ENCODE results near the gene MRO. TPM values are rescaled to one million over a fixed set of nuclear protein-coding genes. Genes with fewer than 3 reads are reported as not detected.

The MRO gene
- under 1 TPM in 3 of 4 donors, not detected in 1; 0.24 to 0.28 (median 0.26) TPM for total RNA-seq

DNA sequence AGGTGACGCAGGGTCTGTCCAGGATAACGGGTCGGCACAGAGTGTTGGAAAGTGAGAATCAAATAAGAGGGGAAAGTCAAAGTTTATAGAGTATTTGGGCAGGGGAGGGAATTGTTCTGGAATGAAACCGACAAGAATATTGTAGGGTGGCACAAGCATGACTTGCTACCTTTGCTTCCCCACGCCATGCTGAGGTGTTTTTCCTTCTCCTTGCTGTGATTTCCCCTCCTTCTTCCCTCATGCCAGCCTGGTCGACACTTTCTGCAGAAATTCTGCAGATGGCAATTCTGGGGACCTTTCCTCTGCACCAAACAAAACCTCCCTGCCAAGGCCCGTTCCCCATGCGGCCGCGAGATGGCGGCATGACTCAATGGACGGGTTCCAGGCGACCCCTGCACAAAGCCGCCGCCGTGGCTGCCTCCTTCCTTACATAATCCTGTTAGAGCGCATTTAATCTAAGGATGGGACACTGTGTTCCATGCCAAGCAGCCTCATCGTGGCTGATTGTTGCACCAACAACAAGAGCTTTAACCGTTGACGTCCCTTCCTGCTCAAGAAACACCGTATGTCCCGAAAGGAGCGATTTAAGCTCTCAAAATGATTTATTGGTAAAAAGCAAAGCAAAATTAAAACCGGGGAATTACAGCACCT is at the start of gene MRO:
Gene MRO, minus strand, starts transcription at position 289 of the 651 bp plus-strand sequence. CDS start 10,616 bp downstream, outside the sequence.
- H3K4me3 ChIP-seq = peak within 1 kb of the TSS; percentile 22 to 37
- peaks cover 0 to 2% of the 10 kb centered on the region in 2 donors for H3K27me3 ChIP-seq
- H3K9me3 ChIP-seq = no peaks in the 10 kb centered on the region
- H3K4me1 ChIP-seq = peaks cover 0 to 4% of the 10 kb centered on the region in 2 donors
- TF ChIP-seq POLR2A (IDR thresholded peaks at IDR 0.05) = no peak
- TF ChIP-seq, protein P1, sequence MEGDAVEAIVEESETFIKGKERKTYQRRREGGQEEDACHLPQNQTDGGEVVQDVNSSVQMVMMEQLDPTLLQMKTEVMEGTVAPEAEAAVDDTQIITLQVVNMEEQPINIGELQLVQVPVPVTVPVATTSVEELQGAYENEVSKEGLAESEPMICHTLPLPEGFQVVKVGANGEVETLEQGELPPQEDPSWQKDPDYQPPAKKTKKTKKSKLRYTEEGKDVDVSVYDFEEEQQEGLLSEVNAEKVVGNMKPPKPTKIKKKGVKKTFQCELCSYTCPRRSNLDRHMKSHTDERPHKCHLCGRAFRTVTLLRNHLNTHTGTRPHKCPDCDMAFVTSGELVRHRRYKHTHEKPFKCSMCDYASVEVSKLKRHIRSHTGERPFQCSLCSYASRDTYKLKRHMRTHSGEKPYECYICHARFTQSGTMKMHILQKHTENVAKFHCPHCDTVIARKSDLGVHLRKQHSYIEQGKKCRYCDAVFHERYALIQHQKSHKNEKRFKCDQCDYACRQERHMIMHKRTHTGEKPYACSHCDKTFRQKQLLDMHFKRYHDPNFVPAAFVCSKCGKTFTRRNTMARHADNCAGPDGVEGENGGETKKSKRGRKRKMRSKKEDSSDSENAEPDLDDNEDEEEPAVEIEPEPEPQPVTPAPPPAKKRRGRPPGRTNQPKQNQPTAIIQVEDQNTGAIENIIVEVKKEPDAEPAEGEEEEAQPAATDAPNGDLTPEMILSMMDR (IDR thresholded peaks at IDR 0.05) = peak; percentile 81 to 88 (median 86)
- H3K27ac ChIP-seq = peak within 1 kb of the TSS in 1 of 2 donors; percentile 29
- peak; percentile 79 to 81 for DNase-seq
- H3K36me3 ChIP-seq = no peaks in the 10 kb centered on the region
- intact Hi-C loops (cut with DNase I; ENCODE audit: low total_unique reads) = no loop called here

DNA sequence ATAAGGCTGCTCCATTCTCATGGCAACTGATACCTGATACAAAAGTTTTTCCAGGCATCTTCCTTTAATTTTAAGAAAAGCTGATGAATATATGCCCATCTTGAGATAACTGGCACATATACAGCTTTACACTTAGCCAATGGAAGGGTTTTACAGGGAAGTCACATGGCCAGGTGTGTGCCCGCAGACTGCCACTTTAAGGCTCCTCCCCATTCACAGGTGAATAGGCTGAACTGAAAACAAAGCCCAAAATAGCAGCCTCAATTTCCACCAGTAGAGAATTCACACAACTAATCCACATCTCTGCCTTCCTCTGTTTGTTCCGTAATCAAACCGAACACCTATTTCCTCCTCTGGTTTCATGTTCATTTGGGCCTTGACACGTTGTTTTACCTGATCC is 49.3 kb upstream of the MRO start:
- intact Hi-C loops (cut with DNase I; ENCODE audit: low total_unique reads) = no loop called here
- no peak for TF ChIP-seq POLR2A (IDR thresholded peaks at IDR 0.05)
- TF ChIP-seq, protein P1 (IDR thresholded peaks at IDR 0.05) = no peak
- no peaks in the 10 kb centered on the region for H3K4me1 ChIP-seq
- no peak for DNase-seq
- no peak overlapping the region for H3K4me3 ChIP-seq
- H3K27ac ChIP-seq = no peak overlapping the region
- H3K27me3 ChIP-seq = no peaks in the 10 kb centered on the region
- no peaks in the 10 kb centered on the region for H3K9me3 ChIP-seq
- no peaks in the 10 kb centered on the region for H3K36me3 ChIP-seq

DNA sequence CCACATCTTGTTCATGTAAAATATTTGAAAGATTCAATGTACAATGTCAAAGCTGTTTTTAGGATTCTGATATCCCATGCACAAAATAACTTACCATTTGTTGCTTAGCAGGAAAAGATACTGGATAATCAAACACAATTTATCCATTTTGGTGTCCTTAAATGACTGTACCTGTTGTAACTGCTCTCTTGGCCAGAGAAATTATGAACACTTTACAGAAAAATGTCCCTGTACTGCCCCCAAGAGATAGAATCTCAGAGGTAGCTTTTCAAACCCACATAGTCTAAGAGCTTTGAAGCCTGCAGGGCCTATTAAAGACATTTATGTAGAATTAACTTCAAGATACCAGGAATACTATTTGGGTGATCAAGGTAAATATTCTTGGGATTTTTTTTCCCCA is 46.9 kb upstream of the MRO start:
- Histone ChIP-seq H3K9me3 (no peaks in the 10 kb centered on the region), H3K27ac (no peak overlapping the region), H3K36me3 (no peaks in the 10 kb centered on the region), H3K27me3 (no peaks in the 10 kb centered on the region), H3K4me3 (no peak overlapping the region), H3K4me1 (no peaks in the 10 kb centered on the region)
- no peak for TF ChIP-seq POLR2A (IDR thresholded peaks at IDR 0.05)
- TF ChIP-seq, protein P1 (IDR thresholded peaks at IDR 0.05) = no peak
- intact Hi-C loops (cut with DNase I; ENCODE audit: low total_unique reads) = no loop called here
- DNase-seq = no peak

DNA sequence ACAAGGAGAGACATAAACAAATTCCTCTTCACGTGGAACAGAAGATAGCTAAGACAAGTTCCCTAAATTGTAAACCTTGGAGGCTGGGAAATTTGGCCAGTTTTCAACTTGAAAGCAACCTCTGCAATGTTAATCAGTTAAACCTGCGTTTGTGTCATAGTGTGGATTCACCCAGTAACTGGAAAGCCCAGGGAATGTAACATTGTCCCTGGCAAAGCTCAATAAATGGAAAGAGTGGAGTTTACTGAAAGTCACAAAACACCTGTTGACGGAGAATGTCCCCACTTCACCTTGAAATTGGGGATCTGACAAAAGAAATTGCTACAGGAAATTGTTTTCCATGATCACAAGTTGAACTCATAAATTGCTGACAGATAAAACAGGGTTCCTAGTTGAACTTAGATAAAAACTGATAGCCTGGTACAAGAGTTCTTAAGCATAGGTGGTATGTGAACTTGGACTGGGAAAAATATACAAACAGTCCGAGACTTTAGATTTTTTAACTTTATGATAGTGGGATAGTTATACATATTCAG is 44.1 kb upstream of the MRO start:
- Histone ChIP-seq H3K36me3 (no peaks in the 10 kb centered on the region), H3K9me3 (no peaks in the 10 kb centered on the region), H3K4me3 (no peak overlapping the region), H3K27me3 (no peaks in the 10 kb centered on the region), H3K27ac (no peak overlapping the region), H3K4me1 (no peaks in the 10 kb centered on the region)
- TF ChIP-seq, protein P1 (IDR thresholded peaks at IDR 0.05) = no peak
- no peak for TF ChIP-seq POLR2A (IDR thresholded peaks at IDR 0.05)
- DNase-seq = no peak
- intact Hi-C loops (cut with DNase I; ENCODE audit: low total_unique reads) = no loop called here

DNA sequence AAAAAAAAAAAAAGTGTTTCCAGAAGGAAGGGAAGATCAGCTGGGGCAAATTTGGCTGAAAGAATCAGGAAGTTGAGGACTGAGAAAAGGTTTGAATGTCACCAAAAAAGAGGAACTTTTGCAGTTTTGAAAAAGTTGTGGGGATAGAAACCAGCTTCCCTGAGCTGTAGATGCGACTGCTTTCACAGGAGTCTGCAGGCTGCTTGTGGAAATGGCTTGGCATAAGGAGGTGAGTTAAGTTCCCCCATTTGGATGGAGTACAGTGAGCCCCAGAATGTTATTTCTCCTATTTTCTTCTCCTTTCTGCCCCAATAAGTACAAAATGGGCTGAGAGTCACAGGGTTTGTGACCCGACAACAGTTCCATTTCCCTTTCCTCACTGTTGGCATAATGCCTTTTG is 42.6 kb upstream of the MRO start:
- intact Hi-C loops (cut with DNase I; ENCODE audit: low total_unique reads) = no loop called here
- Histone ChIP-seq H3K27me3 (no peaks in the 10 kb centered on the region), H3K9me3 (no peaks in the 10 kb centered on the region), H3K4me1 (no peaks in the 10 kb centered on the region), H3K36me3 (no peaks in the 10 kb centered on the region), H3K27ac (no peak overlapping the region), H3K4me3 (no peak overlapping the region)
- TF ChIP-seq, protein P1 (IDR thresholded peaks at IDR 0.05) = no peak
- no peak for TF ChIP-seq POLR2A (IDR thresholded peaks at IDR 0.05)
- DNase-seq = no peak

All from uterus (tissue), 4 donors.